HG02588 (cell line): ENCODE results near the gene HK2.

Source experiments
- ATAC-seq: cut with Tn5 transposase; IDR thresholded peaks from one replicate; pipeline ENCODE4 v1.9.1; 2021; ENCODE audit warnings: mild to moderate bottlenecking, moderate library complexity; ENCODE audit not compliant: unreplicated experiment

HK2 gene

DNA sequence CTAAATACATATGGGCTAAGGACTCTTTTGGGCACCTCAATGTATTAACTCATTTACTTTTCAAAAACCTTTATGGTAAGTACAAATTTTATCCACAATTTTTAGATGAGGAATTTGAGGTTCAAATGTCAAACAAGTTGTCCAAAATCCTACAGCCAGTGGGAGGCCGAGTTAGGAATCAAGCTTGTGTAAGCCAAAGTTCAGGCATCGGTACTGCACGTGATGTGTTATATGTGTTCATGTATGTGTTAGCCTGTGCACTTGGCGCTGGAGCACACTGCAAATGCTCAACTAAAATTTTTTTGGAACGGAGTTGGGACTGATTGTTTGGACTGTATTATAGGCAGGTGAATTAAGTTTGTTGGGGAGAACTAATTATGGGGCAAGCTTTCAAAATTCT lies 22.7 kb downstream of the HK2 start:
- ATAC-seq = no peak

DNA sequence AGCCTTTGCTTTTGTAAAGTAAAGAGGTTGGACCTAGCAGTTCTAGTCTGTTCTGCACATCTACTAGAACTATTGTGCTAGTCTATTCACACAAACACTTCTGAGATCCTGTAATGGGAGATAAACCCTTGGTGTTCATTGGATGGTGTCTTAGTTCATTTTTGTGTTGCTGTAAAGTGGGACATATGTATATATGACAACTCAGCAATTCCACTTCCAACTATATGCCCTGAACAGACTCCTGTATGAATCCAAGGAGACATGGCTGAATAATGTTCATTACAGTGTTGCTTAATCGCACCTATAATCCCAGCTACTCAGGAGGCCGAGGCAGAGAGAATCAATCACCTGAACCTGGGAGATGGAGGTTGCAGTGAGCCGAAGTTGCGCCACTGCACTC lies 23.3 kb downstream of the HK2 start:
- no peak for ATAC-seq

DNA sequence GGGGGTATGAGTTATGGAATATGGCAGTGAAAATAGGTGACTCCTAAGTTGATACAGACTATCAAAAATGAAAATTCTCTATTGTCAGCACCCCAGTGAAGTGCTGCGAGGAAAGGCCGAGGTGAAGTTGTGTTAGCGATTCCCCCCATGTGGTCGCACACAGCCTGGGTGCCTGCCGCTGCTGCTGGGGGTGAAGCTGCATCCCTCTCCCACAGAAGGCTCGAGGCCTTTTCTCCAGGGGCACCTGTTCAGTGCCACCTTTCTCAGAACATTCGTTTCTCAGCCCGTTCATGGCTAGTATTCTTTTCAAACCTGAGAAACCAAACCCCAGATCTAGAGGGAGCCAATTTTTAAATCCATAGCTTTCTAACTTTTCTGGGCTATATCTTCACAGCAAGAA lies 23.8 kb downstream of the HK2 start:
- ATAC-seq = no peak

DNA sequence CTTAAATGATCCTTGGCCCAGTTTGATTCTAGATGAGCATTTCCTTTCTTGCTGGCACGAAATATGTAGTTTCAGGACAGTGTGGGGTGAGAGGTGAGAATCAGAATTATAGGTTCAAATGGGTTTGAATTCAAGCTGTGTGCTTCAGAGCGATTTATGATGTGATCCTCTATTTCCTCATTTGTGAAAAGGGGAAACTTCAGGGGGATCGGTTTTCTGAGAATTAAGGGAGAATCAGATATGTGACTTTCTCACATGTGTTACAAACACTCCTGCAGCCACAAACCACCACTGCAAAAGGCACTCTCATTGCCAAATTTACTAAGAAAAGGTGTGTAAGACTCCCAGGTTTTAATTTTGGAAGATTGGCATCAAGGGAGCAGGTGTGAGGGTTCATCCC lies 24.4 kb downstream of the HK2 start:
- no peak for ATAC-seq

DNA sequence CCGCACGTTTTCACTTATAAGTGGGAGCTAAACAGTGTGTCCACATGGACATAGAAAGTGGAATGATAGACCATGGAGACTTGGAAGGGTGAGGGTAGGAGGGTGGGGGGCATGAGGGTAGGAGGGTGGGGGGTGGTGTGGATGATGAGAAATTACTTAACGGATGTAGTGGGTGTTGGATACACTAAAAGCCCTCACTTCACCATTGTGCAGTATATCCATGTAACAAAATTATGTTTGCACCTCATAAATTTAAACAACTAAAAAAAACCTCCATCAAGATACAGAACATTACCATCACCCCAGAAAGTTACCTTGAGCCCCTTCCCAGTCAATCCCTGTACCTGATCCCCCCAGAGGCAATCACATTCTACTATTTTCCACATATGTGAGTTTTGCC lies 26.2 kb downstream of the HK2 start:
- ATAC-seq = no peak

DNA sequence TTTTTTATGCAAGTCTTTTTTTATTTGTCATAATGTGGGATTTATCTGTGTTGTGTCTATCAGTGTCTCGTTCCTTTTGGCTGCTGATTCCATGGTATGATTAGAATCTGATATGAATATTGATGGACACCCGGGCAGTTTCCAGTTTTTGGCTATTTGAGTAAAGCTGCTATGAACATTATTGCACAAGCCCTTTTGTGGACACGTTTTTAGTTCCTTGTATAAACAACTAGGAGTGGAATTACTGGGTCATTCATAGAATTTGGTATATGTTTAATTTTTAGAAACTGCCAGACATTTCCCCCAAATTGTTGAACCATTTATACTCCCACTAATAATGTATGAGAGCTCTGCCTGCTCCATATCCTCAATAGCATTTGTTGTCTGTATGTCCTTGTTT lies 26.6 kb downstream of the HK2 start:
- ATAC-seq = no peak

DNA sequence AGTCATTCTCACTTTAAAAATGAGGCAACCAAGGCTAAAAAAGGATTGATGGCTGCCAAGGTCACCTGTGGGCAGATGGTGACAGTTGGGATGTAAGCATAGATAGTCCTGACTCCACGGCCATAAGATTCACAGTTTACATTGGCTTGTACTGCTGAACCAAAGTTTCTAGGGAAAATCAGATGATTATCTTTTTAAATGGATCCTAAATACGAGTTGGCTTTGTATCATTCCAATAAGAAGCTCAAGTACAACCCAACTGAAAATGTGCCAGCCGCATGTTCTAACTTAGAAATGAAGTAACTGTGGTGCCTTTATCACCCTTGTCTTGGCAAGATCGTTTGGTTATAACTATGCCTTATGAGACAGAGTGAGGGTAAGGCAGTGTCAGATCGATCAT lies 27.6 kb downstream of the HK2 start:
- no peak for ATAC-seq

DNA sequence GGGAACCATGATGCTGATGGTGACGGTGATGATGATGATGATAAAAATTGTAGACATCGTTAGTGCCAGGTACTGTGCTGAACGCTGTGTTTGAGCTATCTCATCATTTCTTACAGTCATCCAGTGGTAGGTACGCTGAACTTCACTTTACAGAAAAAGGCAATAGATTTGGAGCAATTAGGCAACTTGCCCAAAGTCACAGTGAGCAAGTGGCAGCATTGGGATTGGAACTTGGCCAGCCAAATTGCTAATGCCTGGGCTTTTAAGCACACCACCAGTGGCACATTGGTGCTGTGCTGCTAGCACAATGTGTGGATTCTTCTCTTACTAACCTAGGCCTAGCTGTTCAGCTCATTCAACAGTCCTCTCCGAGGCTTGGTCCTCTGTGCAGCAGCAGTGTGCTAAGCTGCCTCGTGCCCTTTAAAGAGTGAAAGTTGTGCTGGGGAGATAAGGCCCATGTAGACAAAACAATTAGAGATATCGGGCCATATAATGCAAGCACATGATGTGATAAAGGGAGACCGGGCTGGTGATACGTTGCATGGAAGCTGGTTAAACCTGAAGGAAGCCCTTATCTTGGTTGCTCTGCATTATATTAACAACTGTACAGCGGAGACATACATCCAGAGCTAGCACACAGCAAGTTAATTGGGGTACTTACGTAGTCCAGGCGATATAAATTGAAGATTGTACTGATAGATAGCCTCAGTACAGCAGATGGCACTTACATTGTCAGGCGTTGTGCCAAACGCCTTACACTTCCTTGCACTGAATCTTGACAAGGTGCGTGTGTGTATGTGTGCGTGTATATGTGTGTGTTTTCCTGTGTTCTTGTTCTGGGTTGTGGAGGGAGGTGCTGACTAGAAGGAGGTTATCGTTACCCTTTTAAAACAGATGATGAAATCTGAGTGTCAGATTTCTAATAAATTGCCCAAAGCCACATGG lies 28.4 kb downstream of the HK2 start:
- ATAC-seq = no peak

DNA sequence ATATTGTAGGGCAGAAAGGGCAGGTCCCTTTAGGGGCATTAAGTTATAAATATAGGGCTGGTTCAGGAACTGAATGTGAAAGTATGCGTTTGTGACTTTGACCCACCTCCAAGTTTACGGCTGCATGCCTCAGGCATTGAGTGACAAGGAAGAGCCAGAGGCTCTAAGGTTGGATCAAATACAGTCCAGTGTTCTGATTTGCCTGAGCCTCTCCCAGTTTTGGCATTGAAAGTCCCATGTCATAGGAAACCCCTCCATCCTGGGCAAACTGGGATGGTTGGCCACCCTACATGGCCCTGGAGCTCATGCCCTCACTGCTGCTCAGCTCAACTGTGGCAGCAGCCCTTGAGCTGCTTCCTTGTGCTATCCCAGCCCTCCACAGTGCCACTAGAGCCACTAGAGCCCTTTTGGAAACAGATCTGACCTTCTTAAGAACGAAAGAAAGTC lies 29.9 kb downstream of the HK2 start:
- ATAC-seq = no peak

DNA sequence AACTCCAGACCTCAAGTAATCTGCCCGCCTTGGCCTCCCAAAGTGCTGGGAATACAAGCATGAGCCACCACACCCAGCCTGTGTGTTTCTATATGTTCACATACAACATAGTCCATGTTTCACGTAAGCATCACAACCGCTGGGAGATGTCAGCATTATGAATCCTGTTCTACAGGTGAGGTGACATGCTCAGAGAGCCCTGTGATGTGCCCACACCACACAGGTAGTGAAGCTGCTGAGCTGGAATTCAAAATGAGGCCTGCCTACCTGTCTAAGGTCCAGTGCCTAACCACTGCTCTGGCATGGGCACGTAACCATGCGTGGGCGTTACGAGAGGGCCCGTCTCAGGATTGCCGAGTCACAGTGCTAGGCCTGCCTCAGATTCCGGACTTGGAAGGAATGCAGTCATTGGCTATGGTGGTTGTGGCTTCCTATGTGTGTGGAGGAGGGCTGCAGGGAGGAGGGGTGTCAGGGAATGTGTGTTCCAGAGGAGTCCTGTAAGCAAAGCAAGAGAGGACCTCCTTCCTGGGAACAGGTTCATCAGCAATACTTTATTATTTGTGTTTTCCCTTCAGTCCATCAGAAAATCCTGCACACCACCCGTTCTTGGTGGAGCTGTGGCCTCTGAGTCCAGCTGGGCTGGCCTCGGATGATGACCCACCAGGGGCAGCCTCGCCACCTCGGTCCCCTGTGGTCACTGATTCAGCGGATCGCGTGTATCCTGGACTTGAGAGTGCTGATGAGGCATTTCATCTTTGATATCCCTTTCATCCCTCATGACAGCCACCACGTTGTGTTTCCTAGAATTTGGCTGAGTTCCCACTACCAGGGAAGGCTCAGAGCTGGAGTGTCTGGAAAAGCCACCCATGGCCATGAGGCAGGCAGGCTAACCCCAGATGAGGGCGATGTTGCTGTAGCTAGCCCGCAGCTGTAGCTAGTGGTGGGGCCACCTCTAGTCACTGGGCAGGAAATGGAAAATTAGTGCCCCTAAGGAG lies 31.1 kb downstream of the HK2 start:
- ATAC-seq = no peak

DNA sequence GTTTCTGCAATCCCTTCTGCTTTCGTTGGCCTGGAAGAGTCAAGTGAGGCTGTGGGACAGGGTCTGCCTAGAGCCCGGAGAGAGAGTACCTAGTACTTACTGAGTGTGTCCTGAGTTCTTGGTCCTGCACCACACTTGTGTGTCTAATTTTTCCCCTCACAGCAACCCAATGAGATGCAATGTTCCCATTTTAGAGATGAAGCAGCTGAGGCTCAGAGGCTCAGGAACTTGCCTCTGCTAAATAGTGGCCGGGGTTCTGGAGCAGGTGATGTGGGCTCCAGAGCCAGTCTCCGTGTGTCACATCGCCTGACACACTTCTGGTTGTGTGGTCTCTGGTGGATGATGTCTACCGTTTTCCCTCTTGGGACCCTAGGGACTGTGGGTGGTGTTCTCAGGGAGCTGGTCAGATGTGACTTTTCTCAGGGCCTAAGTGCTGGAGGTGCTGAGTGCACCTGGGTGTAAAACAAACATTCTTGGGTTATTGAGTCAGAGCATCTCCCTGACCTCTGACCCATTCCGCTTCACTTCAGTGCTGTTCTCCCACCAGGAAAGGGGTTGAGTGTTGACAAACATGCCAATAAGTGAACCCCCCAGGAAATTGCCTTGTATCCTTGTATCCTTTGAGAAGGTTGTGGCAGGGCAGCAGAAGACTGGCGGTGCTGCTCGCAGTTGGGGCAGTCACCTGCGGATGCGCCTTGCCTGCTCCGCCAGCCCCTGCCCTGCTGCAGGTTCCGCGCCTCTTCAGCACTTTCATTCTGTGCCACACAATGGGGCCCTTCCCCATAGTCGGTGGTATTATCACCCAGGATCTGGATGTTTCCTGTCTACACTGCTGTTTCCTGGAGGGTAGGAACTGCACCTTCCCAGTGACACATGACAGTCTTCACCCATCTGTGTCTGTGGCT lies 32.1 kb downstream of the HK2 start:
- no peak for ATAC-seq

DNA sequence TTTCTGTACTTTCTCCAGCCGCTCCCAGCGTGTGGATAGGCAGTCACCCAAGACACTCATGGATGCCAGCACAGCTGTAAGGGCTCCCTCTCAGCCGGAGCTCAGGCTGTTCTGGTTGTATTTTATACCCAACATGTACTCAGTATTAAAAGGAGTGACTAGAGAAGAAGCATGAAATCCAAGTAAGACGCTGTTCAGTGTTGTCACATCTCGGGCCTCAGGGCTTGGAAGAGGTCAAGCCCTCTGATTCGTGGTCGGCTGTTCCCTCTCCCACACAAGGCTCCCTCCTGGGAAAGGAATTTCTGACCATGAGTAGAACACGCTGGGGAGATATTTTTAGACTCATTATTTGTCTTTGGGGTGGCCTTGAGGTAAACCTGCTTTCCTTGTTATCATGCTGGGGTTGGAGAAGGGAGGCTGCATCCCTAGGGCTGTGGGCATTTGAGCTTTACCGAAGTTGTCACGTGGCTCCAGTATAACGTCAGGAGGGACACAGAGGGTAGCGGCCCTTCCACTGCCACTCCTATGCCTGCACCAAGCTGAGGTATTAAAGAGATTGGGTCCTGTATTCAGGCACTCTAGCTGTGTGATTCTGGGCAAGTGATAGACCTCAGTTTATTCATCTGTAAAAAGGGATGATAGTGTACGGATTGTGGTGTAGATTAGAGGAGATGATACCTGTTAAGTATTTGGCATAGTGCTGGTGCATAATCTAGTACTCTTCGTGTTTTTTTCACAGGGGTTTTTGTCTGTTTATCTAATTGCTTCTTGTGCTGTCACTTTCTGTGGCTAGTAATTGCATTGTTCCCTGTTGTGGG lies 34.1 kb downstream of the HK2 start:
- no peak for ATAC-seq

DNA sequence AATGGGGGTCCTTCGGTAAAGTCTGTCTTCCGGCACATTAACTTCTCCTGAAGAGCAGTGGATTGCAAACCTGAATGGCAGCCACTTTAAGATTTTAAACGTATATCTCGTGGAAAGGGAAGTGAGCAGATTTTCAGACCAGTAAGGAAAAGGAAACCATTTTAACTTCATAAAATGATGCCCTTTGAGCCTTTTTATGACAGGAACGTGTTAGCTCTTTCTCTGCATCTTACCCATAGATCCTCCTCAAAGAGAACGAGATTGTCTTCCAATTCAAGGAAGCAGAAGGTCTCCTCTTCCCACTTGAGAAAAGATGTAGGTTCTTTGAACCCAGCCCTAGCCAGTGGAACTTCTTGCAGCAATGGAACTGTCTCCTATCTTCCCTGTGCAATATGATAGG lies 35.6 kb downstream of the HK2 start:
- no peak for ATAC-seq

DNA sequence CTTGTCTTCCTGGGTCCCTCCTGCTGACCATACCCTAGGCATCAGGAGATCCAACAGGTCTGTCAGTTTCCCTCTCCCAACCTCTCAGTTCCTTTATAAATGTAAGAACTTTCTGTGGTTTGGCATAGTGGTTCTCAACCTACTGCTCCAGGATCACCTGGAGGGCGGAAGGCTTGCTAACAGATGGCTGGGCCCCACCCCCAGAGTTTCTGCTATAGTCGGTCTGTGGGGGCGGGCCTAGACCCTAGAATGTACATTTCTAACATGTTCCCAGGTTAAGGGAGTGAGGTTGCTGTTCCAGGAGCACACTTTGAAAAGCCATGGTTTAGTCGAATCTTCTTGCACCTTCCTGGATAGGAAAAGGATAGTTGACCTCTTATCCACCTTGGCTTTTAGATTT lies 37.0 kb downstream of the HK2 start:
- ATAC-seq = no peak

DNA sequence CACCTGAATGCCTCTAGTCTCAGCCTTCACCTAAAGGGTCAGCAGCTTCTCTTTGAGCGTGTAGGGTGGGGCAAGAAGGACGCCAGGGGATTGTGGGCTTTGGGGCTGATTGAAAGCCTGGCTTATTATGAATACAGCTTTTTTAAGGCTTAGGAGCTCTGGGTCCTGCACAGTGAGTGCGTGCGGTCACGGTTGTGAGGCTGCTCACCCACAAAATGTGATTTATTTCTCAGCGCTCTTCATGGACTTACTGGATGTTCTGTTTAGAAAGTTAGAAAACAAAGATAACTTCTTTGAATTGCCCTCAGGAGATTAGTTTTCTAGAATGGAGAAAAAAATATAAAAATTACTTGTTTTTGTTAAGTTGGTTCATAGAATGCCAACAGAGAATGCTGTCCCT lies 37.5 kb downstream of the HK2 start:
- no peak for ATAC-seq

DNA sequence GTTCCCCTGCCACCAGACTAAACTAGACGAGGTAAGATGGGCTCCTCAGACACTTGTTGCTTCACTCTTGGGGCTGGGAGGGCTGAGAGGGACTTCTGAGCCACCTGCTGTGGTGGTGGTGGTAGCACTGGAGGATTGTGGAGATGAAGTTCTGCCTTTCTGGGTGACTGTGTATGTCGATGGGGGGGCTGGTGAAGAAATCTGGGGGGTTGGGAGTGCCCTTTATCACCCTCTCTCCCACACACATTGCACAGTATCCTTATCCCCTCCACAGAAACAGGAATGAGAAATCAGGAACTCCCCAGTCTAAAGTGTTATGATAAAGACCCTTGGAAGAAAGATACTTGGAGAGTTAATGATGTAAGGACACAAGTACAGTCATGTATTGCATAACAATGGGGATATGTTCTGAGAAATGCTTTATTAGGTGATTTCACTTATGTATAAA lies 38.5 kb downstream of the HK2 start:
- ATAC-seq = no peak

DNA sequence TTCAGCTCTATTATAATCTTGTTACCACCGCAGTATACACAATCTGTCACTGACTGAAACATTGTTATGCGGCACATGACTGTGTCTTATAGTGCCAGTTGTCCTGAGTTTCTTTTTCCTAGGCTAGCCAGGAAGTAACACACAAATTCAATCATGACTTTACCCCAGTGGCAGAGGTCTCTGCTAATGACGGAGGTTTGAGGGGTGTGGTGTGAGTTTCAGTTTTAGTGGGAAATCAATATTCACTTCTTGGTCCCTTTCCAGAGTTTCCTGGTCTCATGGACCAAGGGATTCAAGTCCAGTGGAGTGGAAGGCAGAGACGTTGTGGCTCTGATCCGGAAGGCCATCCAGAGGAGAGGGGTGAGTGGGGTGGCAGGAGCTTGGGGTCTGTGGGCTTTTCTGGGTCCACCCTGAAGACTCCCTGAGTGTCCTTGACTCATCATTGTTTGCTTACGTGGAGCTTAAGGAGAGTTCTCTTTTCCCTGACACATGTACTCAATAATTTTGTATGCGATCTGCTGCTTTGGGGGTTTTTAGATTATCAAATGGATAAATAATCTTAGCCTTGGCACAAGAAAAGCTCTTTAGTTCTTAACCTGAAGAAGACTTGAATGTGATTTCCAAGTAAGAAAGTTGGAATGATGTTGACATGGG lies 39.2 kb downstream of the HK2 start:
- no peak for ATAC-seq

DNA sequence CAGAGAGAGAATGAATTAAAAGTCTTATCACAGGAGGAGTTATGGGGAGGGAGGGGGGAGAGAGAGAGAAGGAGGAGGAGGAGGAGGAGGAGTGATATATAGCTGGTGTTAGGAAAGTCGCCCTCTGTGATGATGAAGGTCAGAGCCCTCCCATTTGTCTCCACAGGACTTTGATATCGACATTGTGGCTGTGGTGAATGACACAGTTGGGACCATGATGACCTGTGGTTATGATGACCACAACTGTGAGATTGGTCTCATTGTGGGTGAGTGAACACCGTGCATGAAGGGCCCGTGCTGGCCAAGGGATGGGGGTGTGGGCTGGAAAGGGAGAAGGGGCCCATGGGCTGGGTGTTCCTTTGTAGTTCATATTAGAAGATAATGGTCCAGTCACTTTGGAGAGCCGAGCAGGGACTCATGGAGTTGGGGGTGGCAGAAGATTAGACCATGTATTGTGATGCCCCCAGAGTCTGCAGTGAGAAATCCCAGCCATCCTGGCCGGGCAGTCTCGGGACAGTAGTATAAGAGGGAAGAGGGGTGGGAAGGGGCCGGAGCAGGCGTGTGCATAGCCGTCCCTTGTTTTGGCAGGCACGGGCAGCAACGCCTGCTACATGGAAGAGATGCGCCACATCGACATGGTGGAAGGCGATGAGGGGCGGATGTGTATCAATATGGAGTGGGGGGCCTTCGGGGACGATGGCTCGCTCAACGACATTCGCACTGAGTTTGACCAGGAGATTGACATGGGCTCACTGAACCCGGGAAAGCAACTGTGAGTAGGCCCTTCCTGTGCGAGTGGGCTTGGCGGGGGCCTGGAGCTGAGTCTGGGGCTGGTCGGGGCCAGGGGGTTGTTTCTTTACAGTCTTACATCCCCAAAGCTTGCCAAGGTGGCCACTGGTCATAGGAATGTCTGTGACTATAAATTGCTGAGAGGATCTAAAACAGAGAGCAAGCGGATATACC lies 40.0 kb downstream of the HK2 start:
- ATAC-seq = no peak
